ENCODE measurements around the gene UBE2N.

The UBE2N gene

GRCh38 chr12:93459097-93459496 is 17.4 kb upstream of the UBE2N start:
- no peak for TF ChIP-seq POLR2A (IDR thresholded peaks at IDR 0.05; ENCODE audit: low read depth, low read length)
- no peak for DNase-seq (ENCODE audit: insufficient read length, low spot score)

GRCh38 chr12:93456077-93456476 is 14.3 kb upstream of the UBE2N start:
- DNase-seq (ENCODE audit: insufficient read length, low spot score): no peak
- TF ChIP-seq POLR2A (IDR thresholded peaks at IDR 0.05; ENCODE audit: low read depth, low read length): no peak
- FAIRE-seq: no peak

More at GRCh38 chr12:93459097-93459496, 17.4 kb upstream of the UBE2N start:
- FAIRE-seq: no peak

- TF ChIP-seq POLR2A (IDR thresholded peaks at IDR 0.05; ENCODE audit: low read depth, low read length): no peak
- no peak for FAIRE-seq
- no peak for DNase-seq (ENCODE audit: insufficient read length, low spot score)
These were observed 11.9 kb upstream of the UBE2N start for GRCh38 chr12:93453633-93454032.

- FAIRE-seq: no peak
These were observed 9.8 kb upstream of the UBE2N start for GRCh38 chr12:93451423-93452158.

GRCh38 chr12:93449277-93449676 is 7.5 kb upstream of the UBE2N start:
- FAIRE-seq: no peak
- no peak for DNase-seq (ENCODE audit: insufficient read length, low spot score)
- TF ChIP-seq POLR2A (IDR thresholded peaks at IDR 0.05; ENCODE audit: low read depth, low read length): no peak

More at GRCh38 chr12:93451423-93452158, 9.8 kb upstream of the UBE2N start:
- no peak for DNase-seq (ENCODE audit: insufficient read length, low spot score)
- TF ChIP-seq POLR2A (IDR thresholded peaks at IDR 0.05; ENCODE audit: low read depth, low read length): no peak

- TF ChIP-seq POLR2A (IDR thresholded peaks at IDR 0.05; ENCODE audit: low read depth, low read length): no peak
- no peak for DNase-seq (ENCODE audit: insufficient read length, low spot score)
- no peak for FAIRE-seq
These were observed 7.0 kb upstream of the UBE2N start for GRCh38 chr12:93448796-93449195.

- FAIRE-seq (no peak), DNase-seq (ENCODE audit: insufficient read length, low spot score) (no peak)
- no peak for TF ChIP-seq POLR2A (IDR thresholded peaks at IDR 0.05; ENCODE audit: low read depth, low read length)
These were observed 6.0 kb upstream of the UBE2N start for GRCh38 chr12:93447555-93448290.

- FAIRE-seq: no peak
- DNase-seq (ENCODE audit: insufficient read length, low spot score): no peak
- TF ChIP-seq POLR2A (IDR thresholded peaks at IDR 0.05; ENCODE audit: low read depth, low read length): no peak
These were observed 1.8 kb upstream of the UBE2N start for GRCh38 chr12:93443576-93443975.

- FAIRE-seq (no peak), DNase-seq (ENCODE audit: insufficient read length, low spot score) (no peak)
- TF ChIP-seq POLR2A (IDR thresholded peaks at IDR 0.05; ENCODE audit: low read depth, low read length): no peak
These were observed 929 bp upstream of the UBE2N start for GRCh38 chr12:93442411-93443340.

- DNase-seq (ENCODE audit: insufficient read length, low spot score): no peak
- TF ChIP-seq POLR2A (IDR thresholded peaks at IDR 0.05; ENCODE audit: low read depth, low read length): no peak
- no peak for FAIRE-seq
These were observed 598 bp downstream of the UBE2N start for GRCh38 chr12:93441081-93441616.

- no peak for TF ChIP-seq POLR2A (IDR thresholded peaks at IDR 0.05; ENCODE audit: low read depth, low read length)
- FAIRE-seq (no peak), DNase-seq (ENCODE audit: insufficient read length, low spot score) (no peak)
These were observed 1.5 kb downstream of the UBE2N start for GRCh38 chr12:93440043-93440835.

GRCh38 chr12:93438266-93439050 is 3.3 kb downstream of the UBE2N start:
- TF ChIP-seq POLR2A (IDR thresholded peaks at IDR 0.05; ENCODE audit: low read depth, low read length): no peak
- DNase-seq (ENCODE audit: insufficient read length, low spot score) (no peak), FAIRE-seq (no peak)

Measured in H54 (cell line).